H1 (cell line): ENCODE results near the gene DLG5. TPM values are rescaled to one million over a fixed set of nuclear protein-coding genes. Genes with fewer than 3 reads are reported as not detected.
A peak's percentile ranks its signal among the peaks of the same experiment; 100 is the strongest.

Experiments used
- CTCF ChIA-PET: fragments of 300-600 bp; sonication (Branson Sonifier 250); formaldehyde crosslinking; loops from one replicate; lab custom pipeline; 2021; ENCODE audit not compliant: partially characterized antibody; lab: Charles Lee
- POLR2A ChIA-PET: fragments of 300-600 bp; sonication (Branson Sonifier 250); formaldehyde crosslinking; loops from one replicate; lab custom pipeline; 2021; ENCODE audit warnings: inconsistent platforms; ENCODE audit not compliant: partially characterized antibody; lab: Charles Lee
- DNase-seq, 2 experiments: peaks; one replicate each; pipeline versions ENCODE4 v3.0.0 to v3.0.0-alpha.2; 2010 to 2022; ENCODE audit warnings: low spot score in 2 of 2, low read depth in 1 of 2, mixed read lengths in 1 of 2
- FAIRE-seq: peaks from 2 replicates; lab custom pipeline; 2011; peaks lifted over from hg19 to GRCh38; lab: Jason Lieb, UNC
- H2AFZ ChIP-seq: 2 replicates; pipeline ENCODE4 v1.8.1; 2012; ENCODE audit warnings: low read length, inconsistent platforms
- H2AK5ac ChIP-seq: 2 replicates; pipeline ENCODE4 v1.6.1; 2013; ENCODE audit warnings: low read depth, low read length
- H2BK120ac ChIP-seq: replicated peaks from 2 replicates; pipeline ENCODE3; 2013; ENCODE audit warnings: low read depth, low read length, inconsistent platforms
- H2BK12ac ChIP-seq: 2 replicates; pipeline ENCODE4 v1.6.1; 2013; ENCODE audit warnings: low read depth, low read length
- H2BK15ac ChIP-seq: 2 replicates; pipeline ENCODE4 v1.6.1; 2013; ENCODE audit warnings: low read length
- H2BK20ac ChIP-seq: 2 replicates; pipeline ENCODE4 v1.6.1; 2013; ENCODE audit warnings: low read length
- H2BK5ac ChIP-seq: 2 replicates; pipeline ENCODE4 v1.6.1; 2013; ENCODE audit warnings: low read depth, low read length
- H3K14ac ChIP-seq: 2 replicates; pipeline ENCODE4 v1.6.1; 2013; ENCODE audit warnings: inconsistent platforms; ENCODE audit not compliant: insufficient read length
- H3K18ac ChIP-seq: 2 replicates; pipeline ENCODE4 v1.6.1; 2013; ENCODE audit warnings: low read length; ENCODE audit errors: extremely low read depth
- H3K23ac ChIP-seq: 2 replicates; pipeline ENCODE4 v1.6.1; 2013; ENCODE audit warnings: inconsistent platforms; ENCODE audit not compliant: insufficient read length
- H3K23me2 ChIP-seq: 2 replicates; pipeline ENCODE4 v1.6.1; 2013; ENCODE audit warnings: low read depth, low read length
- H3K27ac ChIP-seq: 2 replicates; pipeline ENCODE4 v1.6.1; 2011; ENCODE audit warnings: low read depth, low read length, inconsistent platforms
- H3K27me3 ChIP-seq, 4 experiments: replicated peaks in 1 of 4; 1 replicate in 1 of 4; 2 replicates in 3 of 4; pipeline versions ENCODE4 v1.6.1 to v1.8.1; 2011 to 2013; ENCODE audit warnings: low read length in 3 of 4, mild to moderate bottlenecking in 3 of 4, inconsistent platforms in 2 of 4, mixed read lengths in 2 of 4, moderate library complexity in 1 of 4; ENCODE audit not compliant: control insufficient read depth in 3 of 4, insufficient read depth in 3 of 4; ENCODE audit errors: extremely low read depth in 1 of 4
- H3K36me3 ChIP-seq, 4 experiments: 2 replicates each; pipeline versions ENCODE4 v1.6.1 to v1.8.1; 2011 to 2013; ENCODE audit warnings: mild to moderate bottlenecking in 4 of 4, low read length in 3 of 4, moderate library complexity in 2 of 4, control low read depth in 1 of 4, inconsistent platforms in 1 of 4; ENCODE audit not compliant: insufficient read depth in 4 of 4, control insufficient read depth in 2 of 4
- H3K4ac ChIP-seq: replicated peaks from 2 replicates; pipeline ENCODE3; 2013; ENCODE audit warnings: low read length, low read depth, mixed read lengths, inconsistent platforms; ENCODE audit not compliant: insufficient read length
- H3K4me1 ChIP-seq, 4 experiments: replicated peaks in 1 of 4; 1 replicate in 1 of 4; 2 replicates in 3 of 4; pipeline versions ENCODE4 v1.6.1 to v1.8.1; 2011 to 2013; ENCODE audit warnings: low read length in 3 of 4, inconsistent platforms in 2 of 4, mixed read lengths in 1 of 4; ENCODE audit not compliant: insufficient read depth in 4 of 4, control insufficient read depth in 3 of 4
- H3K4me2 ChIP-seq, 2 experiments: 2 replicates each; pipeline versions ENCODE4 v1.6.1 to v1.8.1; 2011 to 2013; ENCODE audit warnings: low read depth in 2 of 2, low read length in 2 of 2, control low read depth in 1 of 2, inconsistent platforms in 1 of 2, mild to moderate bottlenecking in 1 of 2; ENCODE audit not compliant: insufficient read depth in 1 of 2
- H3K4me3 ChIP-seq, 4 experiments: fragments of 200-600, 300-600 bp in 1 of 4; sonication (generic), shearing (Covaris generic), sonication (Bioruptor Twin) in 1 of 4; 2 replicates each; pipeline versions ENCODE4 v1.5.1 to v1.8.1; 2011 to 2016; ENCODE audit warnings: low read length in 4 of 4, low read depth in 3 of 4, control low read depth in 2 of 4, inconsistent platforms in 2 of 4, mild to moderate bottlenecking in 2 of 4, mixed read lengths in 1 of 4, moderate library complexity in 1 of 4; ENCODE audit not compliant: insufficient read depth in 2 of 4; ENCODE audit errors: extremely low read depth in 1 of 4
- H3K56ac ChIP-seq: replicated peaks from 2 replicates; pipeline ENCODE3; 2013; ENCODE audit warnings: low read depth, mild to moderate bottlenecking, mixed read lengths, low read length, inconsistent platforms; ENCODE audit not compliant: insufficient read length
- H3K79me1 ChIP-seq: 2 replicates; pipeline ENCODE4 v1.6.1; 2013; ENCODE audit warnings: low read depth, low read length, control low read depth
- H3K79me2 ChIP-seq, 2 experiments: 2 replicates each; pipeline versions ENCODE4 v1.6.1 to v1.8.1; 2012 to 2013; ENCODE audit warnings: low read length in 2 of 2, mild to moderate bottlenecking in 2 of 2, inconsistent platforms in 1 of 2; ENCODE audit not compliant: insufficient read depth in 2 of 2, control insufficient read depth in 1 of 2
- H3K9ac ChIP-seq, 4 experiments: replicated peaks in 1 of 4; 1 replicate in 1 of 4; 2 replicates in 3 of 4; pipeline versions ENCODE4 v1.6.1 to v1.8.1; 2011 to 2013; ENCODE audit warnings: low read depth in 3 of 4, low read length in 3 of 4, control low read depth in 2 of 4, mild to moderate bottlenecking in 2 of 4, moderate library complexity in 2 of 4, inconsistent platforms in 1 of 4; ENCODE audit errors: extremely low read depth in 1 of 4
- H3K9me3 ChIP-seq, 2 experiments: 2 replicates each; pipeline versions ENCODE4 v1.6.1 to v1.8.1; 2012 to 2013; ENCODE audit warnings: mild to moderate bottlenecking in 2 of 2, moderate library complexity in 2 of 2, control low read depth in 1 of 2, inconsistent platforms in 1 of 2, low read depth in 1 of 2, low read length in 1 of 2, mixed read lengths in 1 of 2; ENCODE audit not compliant: insufficient read depth in 2 of 2
- H4K20me1 ChIP-seq, 2 experiments: replicated peaks in 1 of 2; 2 replicates each; pipeline versions ENCODE3 to v1.8.1; 2011 to 2013; ENCODE audit warnings: inconsistent platforms in 2 of 2, low read length in 2 of 2, mild to moderate bottlenecking in 1 of 2; ENCODE audit not compliant: insufficient read depth in 2 of 2, control insufficient read depth in 1 of 2
- H4K5ac ChIP-seq: 2 replicates; pipeline ENCODE4 v1.6.1; 2013; ENCODE audit warnings: low read length, low read depth, mixed read lengths, inconsistent platforms; ENCODE audit not compliant: insufficient read length
- H4K8ac ChIP-seq: 2 replicates; pipeline ENCODE4 v1.8.0; 2013; ENCODE audit warnings: mild to moderate bottlenecking, moderate library complexity, low read length, inconsistent platforms; ENCODE audit not compliant: insufficient read depth; ENCODE audit errors: extremely low read depth
- H4K91ac ChIP-seq: replicated peaks from 2 replicates; pipeline ENCODE3; 2013; ENCODE audit warnings: low read length, mixed read lengths, inconsistent platforms; ENCODE audit not compliant: insufficient read length
- CBX8 ChIP-seq: fragments of 300-800, 300-1000 bp; sonication (generic); IDR thresholded peaks from 2 replicates; pipeline ENCODE4 v1.7.1; 2016; ENCODE audit warnings: low read depth, low read length, borderline replicate concordance
- CEBPB ChIP-seq: IDR thresholded peaks from 2 replicates; pipeline ENCODE4 v1.6.1; 2012; ENCODE audit warnings: low read depth, low read length
- EP300 ChIP-seq, 2 experiments: IDR thresholded peaks; 1 replicate in 1 of 2; 2 replicates in 1 of 2; pipeline ENCODE4 v1.6.1; 2011 to 2012; ENCODE audit warnings: low read depth in 2 of 2, low read length in 2 of 2, mild to moderate bottlenecking in 2 of 2, borderline replicate concordance in 1 of 2, inconsistent platforms in 1 of 2, moderate library complexity in 1 of 2
- GABPA ChIP-seq: IDR thresholded peaks from 2 replicates; pipeline ENCODE4 v1.6.1; 2011; ENCODE audit warnings: mild to moderate bottlenecking, low read length, moderate library complexity, borderline replicate concordance; ENCODE audit not compliant: insufficient read depth
- HDAC2 ChIP-seq, 2 experiments: fragments of 300-600 bp in 1 of 2; sonication (generic) in 1 of 2; IDR thresholded peaks; 2 replicates each; pipeline ENCODE4 v1.6.1; 2011 to 2012; ENCODE audit warnings: low read depth in 2 of 2, low read length in 2 of 2, mild to moderate bottlenecking in 2 of 2, moderate library complexity in 2 of 2, borderline replicate concordance in 1 of 2, inconsistent platforms in 1 of 2
- NRF1 ChIP-seq: IDR thresholded peaks from 2 replicates; pipeline ENCODE4 v1.6.1; 2011; ENCODE audit warnings: mild to moderate bottlenecking, low read depth, low read length, improper control_type of control experiment
- RNF2 ChIP-seq: fragments of 200-900, 300-1000 bp; sonication (generic); IDR thresholded peaks from 2 replicates; pipeline ENCODE4 v1.7.1; 2016; ENCODE audit warnings: borderline replicate concordance, low read depth, mild to moderate bottlenecking, antibody characterized with exemption, low read length; ENCODE audit not compliant: poor library complexity, severe bottlenecking; ENCODE audit errors: missing control alignments
- SIX5 ChIP-seq: IDR thresholded peaks from 2 replicates; pipeline ENCODE4 v1.6.1; 2011; ENCODE audit warnings: mild to moderate bottlenecking, low read depth, low read length
- TCF12 ChIP-seq: IDR thresholded peaks from 2 replicates; pipeline ENCODE4 v1.6.1; 2011; ENCODE audit warnings: low read depth, mild to moderate bottlenecking, low read length
- WGBS, 2 experiments: shearing (Covaris generic) in 1 of 2; methylation state at CpG; one replicate each; pipeline versions ENCODE4 v1.1.6 to v1.1.7; 2013 to 2015; ENCODE audit warnings: low lambda C conversion rate in 2 of 2, mixed read lengths in 2 of 2, inconsistent platforms in 1 of 2, low coverage in 1 of 2, missing lambda C conversion rate in 1 of 2; ENCODE audit not compliant: insufficient replicate concordance in 2 of 2, insufficient coverage in 1 of 2, insufficient read length in 1 of 2; ENCODE audit errors: extremely low coverage in 1 of 2, missing lambda C conversion rate in 1 of 2; 5-methylcytosine and 5-hydroxymethylcytosine counted together
- polyA plus RNA-seq, 7 experiments: library from polyadenylated mRNA; depleted of rRNA in 3 of 7; stranded (reverse) in 5 of 7; unstranded in 2 of 7; fragments of >200 nt in 5 of 7; fragments of 200-250 nt in 2 of 7; gene quantifications; 1 replicate in 5 of 7; 2 replicates in 1 of 7; 4 replicates in 1 of 7; pipeline versions ENCODE4 v1.2.1 to v1.2.3, GENCODE V29; 2011 to 2013; ENCODE audit warnings: missing spikeins in 2 of 7, mixed read lengths in 2 of 7
- total RNA-seq: library from RNA; stranded (reverse); fragmentation: NEBNext Ultra II Directional; extraction: Animal tissue kit (Norgen Biotek cat#: 25700); gene quantifications from 2 replicates; pipeline ENCODE4 v1.2.1, GENCODE V29; 2021

Gene DLG5
- total and polyA plus RNA-seq, 2 of the 8 experiments (the other 6 are each of a cell fraction or from before 2014, with no cell fraction given), result 15.6 to 71.4 TPM

DNA sequence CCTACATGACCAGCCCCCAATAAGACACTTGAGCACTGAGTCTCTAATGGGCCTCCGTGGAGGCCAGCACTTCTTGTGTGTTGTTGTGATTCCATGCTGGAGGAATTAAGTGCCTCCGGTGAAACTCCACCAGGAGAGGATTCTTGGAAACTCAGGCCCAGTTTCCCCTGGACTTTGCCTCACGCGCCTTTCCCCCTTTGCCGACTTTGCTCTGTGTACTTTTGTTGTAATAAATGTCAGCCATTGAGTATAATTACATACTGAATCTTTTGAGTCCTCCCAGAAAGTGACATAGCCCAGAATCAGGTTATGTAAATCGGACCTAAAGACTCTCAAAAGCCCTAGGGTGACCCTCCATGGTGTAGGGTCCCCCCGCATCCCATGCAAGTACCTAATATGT, 82.4 kb downstream of the DLG5 start:
- Histone ChIP-seq H2BK12ac (no peak overlapping the region), H4K5ac (no peak overlapping the region), H3K36me3 (peaks cover 3 to 17% (median 12%) of the 10 kb centered on the region in 4 experiments), H3K4me3 (no peak overlapping the region), H3K27ac (no peak overlapping the region), H4K8ac (no peak overlapping the region), H4K91ac (no peak overlapping the region), H3K27me3 (no peaks in the 10 kb centered on the region), H2BK5ac (0 out of 2 replicates have a peak overlapping the region, but pooled peaks have one; percentile 44), H3K4me2 (no peak overlapping the region), H3K23ac (no peak overlapping the region), H3K79me2 (no peaks in the 10 kb centered on the region), H2AFZ (no peak overlapping the region), H2BK120ac (no peak overlapping the region), H3K9me3 (no peaks in the 10 kb centered on the region), H3K9ac (no peak overlapping the region), H3K4me1 (peaks cover 4 to 13% (median 8%) of the 10 kb centered on the region in 4 experiments), H2BK15ac (no peak overlapping the region), H3K23me2 (no peaks in the 10 kb centered on the region), H3K4ac (no peak overlapping the region), H4K20me1 (no peaks in the 10 kb centered on the region), H3K79me1 (no peaks in the 10 kb centered on the region; the same call in 1 of the 2 replicates), H3K18ac (no peak overlapping the region), H3K56ac (no peak overlapping the region), H2BK20ac (no peak overlapping the region), H2AK5ac (no peak overlapping the region), H3K14ac (no peak overlapping the region)
- ChIA-PET CTCF (interaction anchor here (1.8 to 3.1 kb wide), 2 partner anchors 42 to 46 kb away, joined by 5 to 19 read pairs; no protein-coding TSS in a partner anchor), POLR2A (no interaction called here)
- FAIRE-seq (no peak), DNase-seq (no peak)
- TF ChIP-seq RNF2 (no peak), TCF12 (no peak), CBX8 (no peak), GABPA (no peak), NRF1 (no peak), CEBPB (no peak), SIX5 (no peak), HDAC2 (IDR thresholded peaks at IDR 0.05; ENCODE audit: borderline replicate concordance in 1 of 2, low read depth in 2 of 2, low read length in 2 of 2) (no peak), EP300 (IDR thresholded peaks at IDR 0.05; ENCODE audit: borderline replicate concordance in 1 of 2, low read depth in 2 of 2, low read length in 2 of 2) (no peak)
- WGBS, 2 experiments, result 96% methylated on average over 7 of the region's 7 CpGs; no CpG with 5 or more reads in 1 of the 2 experiments
